DND-41 (cell line): ENCODE results near the gene UBE3A.

ENCODE experiments used
- ATAC-seq: fragments of 200-7000 bp; cut with Tn5 transposase; 3 replicates; pipeline ENCODE4 v1.9.1; 2021; ENCODE audit warnings: low read depth; ENCODE audit not compliant: insufficient read depth
- DNase-seq: peaks from one replicate; pipeline ENCODE4 v3.0.0-alpha.2; 2020
- H2AFZ ChIP-seq: 2 replicates; pipeline ENCODE4 v1.6.0; 2012; ENCODE audit warnings: low read depth, low read length
- H3K27ac ChIP-seq: 2 replicates; pipeline ENCODE4 v1.5.1; 2012; ENCODE audit warnings: low read length, inconsistent platforms
- H3K27me3 ChIP-seq: fragments of 200-600 bp; sonication (generic); 2 replicates; pipeline ENCODE4 v1.6.0; 2012; ENCODE audit warnings: low read length, mild to moderate bottlenecking, inconsistent platforms; ENCODE audit not compliant: insufficient read depth, poor library complexity
- H3K36me3 ChIP-seq: 2 replicates; pipeline ENCODE4 v1.5.1; 2012; ENCODE audit warnings: low read length, inconsistent platforms; ENCODE audit not compliant: insufficient read depth
- H3K4me1 ChIP-seq: 2 replicates; pipeline ENCODE4 v1.5.1; 2012; ENCODE audit warnings: mild to moderate bottlenecking, low read length; ENCODE audit not compliant: insufficient read depth
- H3K4me2 ChIP-seq: 2 replicates; pipeline ENCODE4 v1.6.0; 2012; ENCODE audit warnings: mild to moderate bottlenecking, moderate library complexity, low read length, inconsistent platforms; ENCODE audit not compliant: insufficient read depth
- H3K4me3 ChIP-seq, 2 experiments: fragments of 200-600 bp in 1 of 2; shearing (Covaris generic) in 1 of 2; 2 replicates each; pipeline ENCODE4 v1.5.1; 2012 to 2016; ENCODE audit warnings: inconsistent platforms in 2 of 2, low read length in 2 of 2, mild to moderate bottlenecking in 2 of 2, low read depth in 1 of 2, moderate library complexity in 1 of 2
- H3K79me2 ChIP-seq: 2 replicates; pipeline ENCODE4 v1.6.0; 2012; ENCODE audit warnings: low read length, inconsistent platforms; ENCODE audit not compliant: insufficient read depth
- H3K9ac ChIP-seq: 2 replicates; pipeline ENCODE4 v1.6.0; 2012; ENCODE audit warnings: low read depth, mild to moderate bottlenecking, inconsistent platforms, low read length, moderate library complexity
- H3K9me3 ChIP-seq: 2 replicates; pipeline ENCODE4 v1.5.1; 2012; ENCODE audit warnings: low read length, moderate library complexity, mild to moderate bottlenecking, inconsistent platforms; ENCODE audit not compliant: insufficient read depth, severe bottlenecking
- H4K20me1 ChIP-seq: 2 replicates; pipeline ENCODE4 v1.6.0; 2012; ENCODE audit warnings: low read length; ENCODE audit not compliant: insufficient read depth
- EZH2 ChIP-seq: IDR thresholded peaks from 3 replicates; pipeline ENCODE4 v1.6.1; 2012; ENCODE audit warnings: borderline replicate concordance, low read depth, mild to moderate bottlenecking, moderate library complexity, low read length, inconsistent platforms; ENCODE audit not compliant: severe bottlenecking
- TF ChIP-seq, protein P1 (sequence below): IDR thresholded peaks from 2 replicates; pipeline ENCODE4 v1.5.1; 2012; ENCODE audit warnings: borderline replicate concordance, low read length, moderate library complexity, mild to moderate bottlenecking; ENCODE audit not compliant: poor library complexity, severe bottlenecking; ENCODE audit errors: extremely low read depth

Gene UBE3A

DNA sequence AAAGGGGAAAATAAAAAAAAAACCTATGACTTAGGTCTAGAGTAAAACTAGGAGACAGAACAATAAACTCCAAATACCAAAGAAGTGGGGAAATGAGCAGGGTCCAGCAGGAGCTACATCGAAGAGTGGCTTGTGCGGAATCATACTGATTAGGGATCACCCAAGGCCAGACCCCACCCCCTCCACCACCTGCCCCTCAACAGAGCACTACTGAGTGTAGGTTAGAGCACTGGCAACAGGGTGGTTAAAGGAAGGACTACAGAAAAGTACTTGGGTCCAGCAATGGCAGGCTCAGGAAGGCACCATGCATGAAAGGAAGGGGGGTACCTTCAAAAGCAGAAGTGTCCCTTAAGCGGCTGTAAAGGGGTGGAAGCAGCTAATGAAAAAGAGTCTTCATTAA, 96.2 kb downstream of the UBE3A start:
- H3K9ac ChIP-seq: no peak overlapping the region

DNA sequence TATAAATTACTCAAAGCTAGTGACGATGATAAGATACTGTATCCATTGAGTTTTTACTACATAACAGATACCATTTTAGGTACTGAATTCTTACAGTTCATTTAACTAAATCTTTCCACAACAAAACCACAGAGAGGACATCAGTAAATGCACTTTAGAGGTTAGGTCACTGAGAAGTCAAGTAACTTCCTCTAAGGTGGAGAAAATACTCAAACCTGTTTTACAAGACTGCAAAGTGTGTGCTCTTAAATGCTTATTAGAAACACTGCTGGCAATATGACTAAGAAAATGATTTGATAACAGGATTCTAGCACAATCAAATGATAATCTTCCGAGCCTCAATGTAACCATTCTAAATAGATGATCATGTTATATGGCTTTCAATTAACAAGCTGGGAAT, 99.4 kb downstream of the UBE3A start:
- Histone ChIP-seq H3K79me2 (peaks cover 5% of the 10 kb centered on the region; the same call in 1 of the 2 replicates), H3K4me2 (no peak overlapping the region), H3K4me1 (no peaks in the 10 kb centered on the region), H3K9ac (no peak overlapping the region), H2AFZ (no peak overlapping the region), H3K4me3 (no peak overlapping the region), H4K20me1 (no peaks in the 10 kb centered on the region), H3K9me3 (no peaks in the 10 kb centered on the region), H3K27me3 (no peaks in the 10 kb centered on the region), H3K36me3 (peaks cover 74% of the 10 kb centered on the region), H3K27ac (no peak overlapping the region)
- TF ChIP-seq EZH2: no peak
- TF ChIP-seq, protein P1, sequence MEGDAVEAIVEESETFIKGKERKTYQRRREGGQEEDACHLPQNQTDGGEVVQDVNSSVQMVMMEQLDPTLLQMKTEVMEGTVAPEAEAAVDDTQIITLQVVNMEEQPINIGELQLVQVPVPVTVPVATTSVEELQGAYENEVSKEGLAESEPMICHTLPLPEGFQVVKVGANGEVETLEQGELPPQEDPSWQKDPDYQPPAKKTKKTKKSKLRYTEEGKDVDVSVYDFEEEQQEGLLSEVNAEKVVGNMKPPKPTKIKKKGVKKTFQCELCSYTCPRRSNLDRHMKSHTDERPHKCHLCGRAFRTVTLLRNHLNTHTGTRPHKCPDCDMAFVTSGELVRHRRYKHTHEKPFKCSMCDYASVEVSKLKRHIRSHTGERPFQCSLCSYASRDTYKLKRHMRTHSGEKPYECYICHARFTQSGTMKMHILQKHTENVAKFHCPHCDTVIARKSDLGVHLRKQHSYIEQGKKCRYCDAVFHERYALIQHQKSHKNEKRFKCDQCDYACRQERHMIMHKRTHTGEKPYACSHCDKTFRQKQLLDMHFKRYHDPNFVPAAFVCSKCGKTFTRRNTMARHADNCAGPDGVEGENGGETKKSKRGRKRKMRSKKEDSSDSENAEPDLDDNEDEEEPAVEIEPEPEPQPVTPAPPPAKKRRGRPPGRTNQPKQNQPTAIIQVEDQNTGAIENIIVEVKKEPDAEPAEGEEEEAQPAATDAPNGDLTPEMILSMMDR: no peak
- ATAC-seq (no peak), DNase-seq (no peak)

More for the DNA sequence above, 96.2 kb downstream of the UBE3A start:
- Histone ChIP-seq H3K79me2 (peaks cover 10% of the 10 kb centered on the region), H3K27ac (no peak overlapping the region), H3K4me2 (no peak overlapping the region), H3K36me3 (peaks cover 61% of the 10 kb centered on the region), H2AFZ (no peak overlapping the region), H4K20me1 (no peaks in the 10 kb centered on the region), H3K4me3 (no peak overlapping the region), H3K4me1 (no peaks in the 10 kb centered on the region), H3K9me3 (no peaks in the 10 kb centered on the region), H3K27me3 (no peaks in the 10 kb centered on the region)
- DNase-seq (no peak), ATAC-seq (no peak)
- TF ChIP-seq, protein P1: no peak
- no peak for TF ChIP-seq EZH2

DNA sequence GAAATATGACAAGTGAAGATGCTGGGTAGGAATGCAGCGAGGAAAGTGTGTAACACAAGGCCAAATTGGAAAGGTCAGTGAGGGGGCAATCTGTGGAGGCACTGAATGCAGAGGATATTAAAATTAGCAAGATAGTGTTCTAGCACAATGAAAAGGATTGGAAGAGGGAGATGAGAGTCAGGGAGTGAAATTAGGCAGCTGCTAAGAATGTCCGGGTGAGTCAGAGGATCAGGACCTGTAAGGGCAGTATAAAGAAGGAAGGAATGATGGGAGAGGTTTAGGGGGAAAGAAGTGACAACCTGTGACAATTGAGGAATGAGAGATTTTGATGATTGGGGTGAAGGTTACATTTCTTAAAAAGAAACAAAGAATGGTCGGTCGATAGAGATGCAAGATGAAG, 103.5 kb downstream of the UBE3A start:
- Histone ChIP-seq H3K27ac (no peak overlapping the region), H3K4me2 (no peak overlapping the region), H3K36me3 (peaks cover 78% of the 10 kb centered on the region), H2AFZ (no peak overlapping the region), H3K9me3 (no peaks in the 10 kb centered on the region), H4K20me1 (no peaks in the 10 kb centered on the region), H3K4me3 (no peak overlapping the region), H3K27me3 (no peaks in the 10 kb centered on the region), H3K9ac (no peak overlapping the region), H3K4me1 (no peaks in the 10 kb centered on the region), H3K79me2 (no peaks in the 10 kb centered on the region)
- ATAC-seq (no peak), DNase-seq (no peak)
- no peak for TF ChIP-seq EZH2
- TF ChIP-seq, protein P1: no peak

DNA sequence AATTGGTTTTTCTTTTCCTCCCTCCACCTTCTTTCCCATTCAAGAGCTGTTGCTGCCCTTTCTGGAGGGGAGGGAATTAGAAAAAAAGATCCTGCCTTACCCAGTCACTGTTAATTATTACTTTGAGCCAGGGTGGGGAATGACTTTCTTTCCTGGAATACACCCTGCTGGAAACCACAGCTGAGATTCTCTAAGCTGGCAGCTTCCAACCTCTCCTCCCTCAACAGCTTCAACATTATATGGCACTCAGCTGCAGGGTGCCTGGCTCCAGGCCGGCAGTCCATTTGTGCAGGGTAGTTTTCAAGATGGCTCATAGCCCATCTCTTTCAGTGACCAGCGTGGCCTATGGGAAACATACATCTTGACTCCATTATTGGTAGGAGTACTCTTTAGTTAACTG, 105.8 kb downstream of the UBE3A start:
- H3K27me3 ChIP-seq: no peaks in the 10 kb centered on the region
- H3K4me2 ChIP-seq: no peak overlapping the region
- no peak overlapping the region for H3K27ac ChIP-seq
- H3K36me3 ChIP-seq: peaks cover 65% of the 10 kb centered on the region
- no peaks in the 10 kb centered on the region for H4K20me1 ChIP-seq
- no peak overlapping the region for H3K9ac ChIP-seq
- H3K4me3 ChIP-seq: no peak overlapping the region
- no peaks in the 10 kb centered on the region for H3K79me2 ChIP-seq
- no peaks in the 10 kb centered on the region for H3K9me3 ChIP-seq
- no peak for ATAC-seq
- H3K4me1 ChIP-seq: no peaks in the 10 kb centered on the region
- no peak for DNase-seq
- no peak overlapping the region for H2AFZ ChIP-seq
- no peak for TF ChIP-seq EZH2
- TF ChIP-seq, protein P1: no peak
